Natural killer cell (primary cell): ENCODE results near the gene CRIM1. TPM values are rescaled to one million over a fixed set of nuclear protein-coding genes. Genes with fewer than 3 reads are reported as not detected.

ENCODE experiments used
- ATAC-seq, 3 donors: fragments of 150-1000 bp in 2 of 3; fragments of 200-7000 bp in 1 of 3; cut with Tn5 transposase; 1 replicate in 1 of 3; 2 replicates in 2 of 3; pipeline ENCODE4 v1.10.0; 2021; ENCODE audit warnings: mild to moderate bottlenecking in 2 of 3, moderate library complexity in 2 of 3
- DNase-seq, 2 donors: peaks; one replicate each; pipeline versions ENCODE4 v3.0.0 to v3.0.0-alpha.2; 2013 to 2021; ENCODE audit warnings: mixed read lengths in 1 of 2
- H3K27ac ChIP-seq: one replicate; pipeline ENCODE4 v1.5.1; 2013; ENCODE audit warnings: mild to moderate bottlenecking, low read length
- H3K27me3 ChIP-seq: one replicate; pipeline ENCODE4 v1.6.1; 2013; ENCODE audit warnings: low read length; ENCODE audit not compliant: control insufficient read depth, insufficient read depth
- H3K36me3 ChIP-seq: one replicate; pipeline ENCODE4 v1.6.1; 2013; ENCODE audit warnings: low read length; ENCODE audit not compliant: control insufficient read depth, insufficient read depth
- H3K4me1 ChIP-seq: one replicate; pipeline ENCODE4 v1.6.1; 2013; ENCODE audit warnings: low read length; ENCODE audit not compliant: control insufficient read depth, insufficient read depth
- H3K4me3 ChIP-seq: one replicate; pipeline ENCODE4 v1.5.1; 2013; ENCODE audit warnings: low read length
- H3K9me3 ChIP-seq: one replicate; pipeline ENCODE4 v1.6.1; 2013; ENCODE audit warnings: low read length; ENCODE audit not compliant: control insufficient read depth, insufficient read depth
- H3K27ac Mint-ChIP-seq, 2 donors: one replicate each; pipeline ENCODE4 v1.8.0; 2022; ENCODE audit warnings: mild to moderate bottlenecking in 2 of 2, mixed read lengths in 2 of 2, moderate library complexity in 1 of 2
- H3K27me3 Mint-ChIP-seq, 2 donors: one replicate each; pipeline ENCODE4 v1.8.0; 2022; ENCODE audit warnings: low read depth in 2 of 2, mixed read lengths in 2 of 2
- H3K36me3 Mint-ChIP-seq: one replicate; pipeline ENCODE4 v1.8.0; 2022; ENCODE audit warnings: mixed read lengths
- H3K4me1 Mint-ChIP-seq, 2 donors: one replicate each; pipeline ENCODE4 v1.8.0; 2022; ENCODE audit warnings: mixed read lengths in 2 of 2
- H3K4me3 Mint-ChIP-seq: one replicate; pipeline ENCODE4 v1.8.0; 2022; ENCODE audit warnings: mild to moderate bottlenecking, moderate library complexity, mixed read lengths
- H3K9me3 Mint-ChIP-seq, 2 donors: one replicate each; pipeline ENCODE4 v1.8.0; 2022; ENCODE audit warnings: mixed read lengths in 2 of 2
- CTCF ChIP-seq: fragments of 200-600 bp; IDR thresholded peaks from one replicate; pipeline ENCODE4 v1.8.0; 2022; ENCODE audit warnings: antibody characterized with exemption
- WGBS: methylation state at CpG from one replicate; pipeline ENCODE4 v1.1.7; 2013; ENCODE audit warnings: missing lambda C conversion rate; ENCODE audit not compliant: insufficient coverage; 5-methylcytosine and 5-hydroxymethylcytosine counted together
- intact Hi-C: fragments of 100-400 bp; cut with micrococcal nuclease; formaldehyde crosslinking; loops from one replicate; pipeline ENCODE4 v1.14.2; 2022
- total RNA-seq, 4 donors: library from RNA; stranded (reverse); fragments of 120-200 nt in 1 of 4; gene quantifications; one replicate each; pipeline versions ENCODE4 v1.2.3 to v1.2.4, GENCODE V29; 2013 to 2022

CRIM1 gene
- total RNA-seq, 3 donors from 2014 or later (not counting 1 experiment from before 2014, with no cell fraction given): 19.3 to 34.1 (median 32.9) TPM

- no peaks in the 10 kb centered on the region for H3K9me3 ChIP-seq
- no peaks in the 10 kb centered on the region for H3K27me3 ChIP-seq
- no peaks in the 10 kb centered on the region for H3K4me1 ChIP-seq
- DNase-seq: no peak
- Mint-ChIP-seq H3K36me3 (no peaks in the 10 kb centered on the region), H3K27me3 (no peaks in the 10 kb centered on the region), H3K27ac (peak overlapping the region; percentile 70 to 73), H3K4me3 (no peak overlapping the region), H3K4me1 (no peaks in the 10 kb centered on the region), H3K9me3 (no peaks in the 10 kb centered on the region)
- no peaks in the 10 kb centered on the region for H3K36me3 ChIP-seq
- H3K4me3 ChIP-seq: no peak overlapping the region
- TF ChIP-seq CTCF: no peak
- ATAC-seq: no peak
- intact Hi-C loops: no loop called here
- no peak overlapping the region for H3K27ac ChIP-seq
Observed at GRCh38 chr2:36534275-36534799, 178.8 kb downstream of the CRIM1 start.

- no peaks in the 10 kb centered on the region for H3K9me3 Mint-ChIP-seq
Observed at GRCh38 chr2:36535099-36535498, 179.5 kb downstream of the CRIM1 start.

GRCh38 chr2:36536776-36537175, 181.2 kb downstream of the CRIM1 start:
- no peak overlapping the region for H3K27ac Mint-ChIP-seq
- H3K4me3 Mint-ChIP-seq: no peak overlapping the region
- Histone ChIP-seq H3K36me3 (no peaks in the 10 kb centered on the region), H3K4me1 (no peaks in the 10 kb centered on the region), H3K27me3 (no peaks in the 10 kb centered on the region), H3K27ac (no peak overlapping the region), H3K9me3 (no peaks in the 10 kb centered on the region), H3K4me3 (no peak overlapping the region)
- no peak for ATAC-seq
- no peaks in the 10 kb centered on the region for H3K27me3 Mint-ChIP-seq
- peaks cover 0 to under 1% of the 10 kb centered on the region in 2 donors for H3K4me1 Mint-ChIP-seq
- WGBS: 90% methylated on average over 3 of the region's 3 CpGs
- H3K36me3 Mint-ChIP-seq: no peaks in the 10 kb centered on the region
- no peak for DNase-seq
- no peaks in the 10 kb centered on the region for H3K9me3 Mint-ChIP-seq
- intact Hi-C loops: no loop called here
- no peak for TF ChIP-seq CTCF

More at GRCh38 chr2:36535099-36535498, 179.5 kb downstream of the CRIM1 start:
- no peak overlapping the region for H3K27ac Mint-ChIP-seq
- Histone ChIP-seq H3K4me3 (no peak overlapping the region), H3K27me3 (no peaks in the 10 kb centered on the region), H3K4me1 (no peaks in the 10 kb centered on the region), H3K27ac (no peak overlapping the region), H3K36me3 (no peaks in the 10 kb centered on the region), H3K9me3 (no peaks in the 10 kb centered on the region)
- H3K27me3 Mint-ChIP-seq: no peaks in the 10 kb centered on the region
- no peaks in the 10 kb centered on the region for H3K36me3 Mint-ChIP-seq
- no peak for TF ChIP-seq CTCF
- intact Hi-C loops: no loop called here
- H3K4me3 Mint-ChIP-seq: no peak overlapping the region
- WGBS: 100% methylated on average over 2 of the region's 2 CpGs
- no peak for ATAC-seq
- H3K4me1 Mint-ChIP-seq: no peaks in the 10 kb centered on the region
- DNase-seq: no peak

- no peak for DNase-seq
- Mint-ChIP-seq H3K36me3 (no peaks in the 10 kb centered on the region), H3K4me1 (peaks cover 7 to 11% of the 10 kb centered on the region in 2 donors), H3K27ac (no peak overlapping the region), H3K9me3 (no peaks in the 10 kb centered on the region), H3K4me3 (no peak overlapping the region), H3K27me3 (no peaks in the 10 kb centered on the region)
- Histone ChIP-seq H3K4me3 (no peak overlapping the region), H3K27me3 (no peaks in the 10 kb centered on the region), H3K27ac (no peak overlapping the region), H3K9me3 (no peaks in the 10 kb centered on the region), H3K4me1 (peaks cover 5% of the 10 kb centered on the region), H3K36me3 (peaks cover 2% of the 10 kb centered on the region)
- intact Hi-C loops: no loop called here
- no peak for ATAC-seq
- WGBS: 80% methylated on average over 4 of the region's 5 CpGs
- no peak for TF ChIP-seq CTCF
Observed at GRCh38 chr2:36538335-36538734, 182.8 kb downstream of the CRIM1 start.
